Breast epithelium (tissue), 4 donors: ENCODE measurements around the gene PCSK5. TPM values are rescaled to one million over a fixed set of nuclear protein-coding genes. Genes with fewer than 3 reads are reported as not detected.
A peak's percentile ranks its signal among the peaks of the same experiment; 100 is the strongest.

Source experiments
- DNase-seq, 2 donors: peaks; one replicate each; pipeline ENCODE4 v3.0.0-alpha.2; 2019; ENCODE audit warnings: low spot score in 2 of 2
- H3K27ac ChIP-seq, 2 donors: fragments of 200-600 bp; sonication (generic) in 1 of 2; one replicate each; pipeline ENCODE4 v1.5.1; 2016 to 2019; ENCODE audit warnings: mild to moderate bottlenecking in 1 of 2
- H3K27me3 ChIP-seq, 2 donors: fragments of 200-600 bp; sonication (generic) in 1 of 2; one replicate each; pipeline versions ENCODE4 v1.5.1 to v1.6.0; 2017 to 2019; ENCODE audit warnings: control low read depth in 1 of 2, mild to moderate bottlenecking in 1 of 2
- H3K36me3 ChIP-seq: fragments of 200-600 bp; one replicate; pipeline ENCODE4 v1.5.1; 2019
- H3K4me1 ChIP-seq, 2 donors: fragments of 200-600 bp; sonication (generic); one replicate each; pipeline ENCODE4 v1.5.1; 2016 to 2019; ENCODE audit warnings: control low read depth in 1 of 2
- H3K4me3 ChIP-seq, 3 donors: fragments of 200-600 bp; sonication (generic); 1 replicate in 2 of 3; 2 replicates in 1 of 3; pipeline ENCODE4 v1.5.1; 2016 to 2019; ENCODE audit warnings: mild to moderate bottlenecking in 3 of 3, moderate library complexity in 2 of 3
- H3K9me3 ChIP-seq, 2 donors: fragments of 200-600 bp; sonication (generic) in 1 of 2; one replicate each; pipeline ENCODE4 v1.5.1; 2016 to 2019; ENCODE audit warnings: control low read depth in 1 of 2
- POLR2A ChIP-seq: fragments of 450-650 bp; IDR thresholded peaks from one replicate; pipeline ENCODE4 v1.6.1; 2016; ENCODE audit warnings: antibody characterized with exemption, mild to moderate bottlenecking, moderate library complexity
- POLR2AphosphoS5 ChIP-seq, 3 donors: sonication (generic); formaldehyde crosslinking; IDR thresholded peaks; one replicate each; pipeline ENCODE4 v1.6.1; 2017; ENCODE audit warnings: antibody characterized with exemption in 3 of 3
- intact Hi-C: fragments of 100-400 bp; cut with DNase I; formaldehyde crosslinking; loops from one replicate; pipeline ENCODE4 v1.15.1; 2023; ENCODE audit warnings: low total_unique reads
- total RNA-seq, 3 donors: library from RNA; depleted of rRNA; stranded (reverse); fragments of >200 nt; gene quantifications; one replicate each; pipeline ENCODE4 v1.1.0, GENCODE V29; 2016
- TF ChIP-seq, protein P1 (sequence below), 3 donors: fragments of 450-650 bp; IDR thresholded peaks; one replicate each; pipeline ENCODE4 v1.5.1; 2016 to 2017; ENCODE audit warnings: antibody characterized with exemption in 3 of 3, mild to moderate bottlenecking in 3 of 3, moderate library complexity in 3 of 3

Gene PCSK5
- 10 to 100 TPM; 12.7 to 21.0 (median 19.0) TPM for total RNA-seq

DNA sequence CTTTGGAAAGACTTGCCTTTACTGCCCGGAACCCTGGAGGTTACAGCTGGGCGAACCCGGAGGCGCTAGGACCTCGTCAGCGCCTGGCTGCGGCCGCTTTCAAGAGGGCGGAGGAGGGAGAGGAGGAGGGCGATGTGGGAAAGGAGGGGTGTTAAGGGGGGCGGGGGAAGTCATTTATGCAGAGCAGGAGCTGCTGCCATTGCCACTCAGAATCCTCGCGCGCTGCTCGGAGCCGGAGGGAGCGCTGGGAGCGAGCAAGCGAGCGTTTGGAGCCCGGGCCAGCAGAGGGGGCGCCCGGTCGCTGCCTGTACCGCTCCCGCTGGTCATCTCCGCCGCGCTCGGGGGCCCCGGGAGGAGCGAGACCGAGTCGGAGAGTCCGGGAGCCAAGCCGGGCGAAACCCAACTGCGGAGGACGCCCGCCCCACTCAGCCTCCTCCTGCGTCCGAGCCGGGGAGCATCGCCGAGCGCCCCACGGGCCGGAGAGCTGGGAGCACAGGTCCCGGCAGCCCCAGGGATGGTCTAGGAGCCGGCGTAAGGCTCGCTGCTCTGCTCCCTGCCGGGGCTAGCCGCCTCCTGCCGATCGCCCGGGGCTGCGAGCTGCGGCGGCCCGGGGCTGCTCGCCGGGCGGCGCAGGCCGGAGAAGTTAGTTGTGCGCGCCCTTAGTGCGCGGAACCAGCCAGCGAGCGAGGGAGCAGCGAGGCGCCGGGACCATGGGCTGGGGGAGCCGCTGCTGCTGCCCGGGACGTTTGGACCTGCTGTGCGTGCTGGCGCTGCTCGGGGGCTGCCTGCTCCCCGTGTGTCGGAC is at the start of gene PCSK5:
PCSK5 (plus strand) TSS at position 202 of the 805 bp plus-strand sequence; CDS start at position 711, 509 bp downstream.
- Histone ChIP-seq H3K27ac (peak within 1 kb of the TSS; percentile 66 to 82), H3K4me3 (peak within 1 kb of the TSS; percentile 78 to 85 (median 83)), H3K9me3 (no peaks in the 10 kb centered on the region), H3K27me3 (peaks cover 0 to 2% of the 10 kb centered on the region in 2 donors), H3K4me1 (peaks cover 0 to 4% of the 10 kb centered on the region in 2 donors), H3K36me3 (no peaks in the 10 kb centered on the region)
- peak; percentile 66 to 72 for DNase-seq
- TF ChIP-seq, protein P1, sequence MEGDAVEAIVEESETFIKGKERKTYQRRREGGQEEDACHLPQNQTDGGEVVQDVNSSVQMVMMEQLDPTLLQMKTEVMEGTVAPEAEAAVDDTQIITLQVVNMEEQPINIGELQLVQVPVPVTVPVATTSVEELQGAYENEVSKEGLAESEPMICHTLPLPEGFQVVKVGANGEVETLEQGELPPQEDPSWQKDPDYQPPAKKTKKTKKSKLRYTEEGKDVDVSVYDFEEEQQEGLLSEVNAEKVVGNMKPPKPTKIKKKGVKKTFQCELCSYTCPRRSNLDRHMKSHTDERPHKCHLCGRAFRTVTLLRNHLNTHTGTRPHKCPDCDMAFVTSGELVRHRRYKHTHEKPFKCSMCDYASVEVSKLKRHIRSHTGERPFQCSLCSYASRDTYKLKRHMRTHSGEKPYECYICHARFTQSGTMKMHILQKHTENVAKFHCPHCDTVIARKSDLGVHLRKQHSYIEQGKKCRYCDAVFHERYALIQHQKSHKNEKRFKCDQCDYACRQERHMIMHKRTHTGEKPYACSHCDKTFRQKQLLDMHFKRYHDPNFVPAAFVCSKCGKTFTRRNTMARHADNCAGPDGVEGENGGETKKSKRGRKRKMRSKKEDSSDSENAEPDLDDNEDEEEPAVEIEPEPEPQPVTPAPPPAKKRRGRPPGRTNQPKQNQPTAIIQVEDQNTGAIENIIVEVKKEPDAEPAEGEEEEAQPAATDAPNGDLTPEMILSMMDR (IDR thresholded peaks at IDR 0.05) = no peak
- TF ChIP-seq POLR2AphosphoS5 (IDR thresholded peaks at IDR 0.05) (peak; percentile 35 to 87 (median 55)), POLR2A (peak; percentile 59)
- intact Hi-C loops = no loop called here

DNA sequence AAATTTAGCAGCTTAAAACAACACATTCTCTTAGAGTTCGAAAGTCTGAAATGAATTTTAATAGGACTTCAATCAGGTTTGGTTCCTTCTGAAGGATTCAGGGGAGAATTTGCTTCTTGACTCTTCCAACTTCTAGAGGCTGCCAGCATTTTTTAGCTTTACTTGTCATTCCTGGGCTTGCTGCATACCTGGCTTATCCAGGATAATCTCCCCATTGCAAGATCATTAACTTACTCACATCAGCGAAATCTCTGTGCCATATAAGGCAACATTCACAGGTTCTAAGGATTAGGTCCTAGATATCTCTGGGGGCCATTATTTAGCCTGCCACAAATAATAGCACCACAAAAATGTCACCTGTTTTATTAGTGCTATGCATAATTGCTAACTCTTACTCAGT is 46.2 kb upstream of the PCSK5 start:
- DNase-seq = no peak
- TF ChIP-seq POLR2AphosphoS5 (IDR thresholded peaks at IDR 0.05) = no peak
- TF ChIP-seq POLR2A = no peak
- TF ChIP-seq, protein P1 (IDR thresholded peaks at IDR 0.05) = no peak

DNA sequence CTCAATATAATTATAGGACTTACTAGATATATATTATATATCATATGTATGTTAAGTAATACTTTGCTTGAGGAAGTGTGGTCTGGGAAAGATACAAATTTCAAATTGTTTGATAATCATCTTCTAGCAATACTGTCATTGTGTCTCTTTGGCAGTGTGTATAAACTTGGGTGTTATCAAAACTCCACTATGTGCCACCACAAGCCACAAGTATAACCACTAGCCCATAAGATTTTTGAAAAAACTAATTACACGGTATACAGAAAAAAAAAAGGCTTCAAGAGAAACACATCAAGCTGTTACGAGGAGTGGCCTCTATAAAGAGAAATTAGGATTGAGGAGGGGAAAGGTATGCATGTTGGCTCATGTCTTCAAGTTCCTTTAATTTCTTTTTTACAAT is 44.7 kb upstream of the PCSK5 start:
- no peak for TF ChIP-seq POLR2AphosphoS5 (IDR thresholded peaks at IDR 0.05)
- TF ChIP-seq, protein P1 (IDR thresholded peaks at IDR 0.05) = no peak
- intact Hi-C loops = no loop called here
- DNase-seq = no peak
- no peak overlapping the region for H3K4me3 ChIP-seq
- H3K4me1 ChIP-seq = no peaks in the 10 kb centered on the region
- H3K27ac ChIP-seq = no peak overlapping the region
- H3K36me3 ChIP-seq = no peaks in the 10 kb centered on the region
- H3K9me3 ChIP-seq = peaks cover 5 to 12% of the 10 kb centered on the region in 2 donors
- H3K27me3 ChIP-seq = no peaks in the 10 kb centered on the region

More for the DNA sequence above, 46.2 kb upstream of the PCSK5 start:
- no peaks in the 10 kb centered on the region for H3K27me3 ChIP-seq
- H3K36me3 ChIP-seq = no peaks in the 10 kb centered on the region
- no peaks in the 10 kb centered on the region for H3K4me1 ChIP-seq
- no peak overlapping the region for H3K27ac ChIP-seq
- intact Hi-C loops = no loop called here
- peaks cover 5 to 12% of the 10 kb centered on the region in 2 donors for H3K9me3 ChIP-seq
- no peak overlapping the region for H3K4me3 ChIP-seq

DNA sequence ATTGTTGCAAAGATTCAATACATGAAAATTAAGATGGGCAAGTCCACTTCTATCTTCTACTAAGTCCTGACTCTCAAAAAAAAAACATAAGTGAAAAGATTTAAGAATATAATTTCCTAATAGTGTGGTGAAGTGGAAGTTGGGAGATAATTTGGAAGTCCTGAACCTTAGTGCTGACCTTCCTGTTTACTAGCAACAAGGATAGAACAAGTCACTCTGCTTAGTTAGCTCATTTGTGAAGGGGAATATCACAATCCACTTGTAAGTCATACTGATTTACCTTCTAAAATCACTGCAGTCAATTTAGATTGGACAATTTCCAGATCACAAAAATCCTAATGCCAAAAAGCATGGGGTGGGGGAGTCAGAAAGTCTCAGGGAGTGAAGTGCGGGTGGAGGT is 43.4 kb upstream of the PCSK5 start:
- H3K27ac ChIP-seq = no peak overlapping the region
- no peaks in the 10 kb centered on the region for H3K36me3 ChIP-seq
- H3K27me3 ChIP-seq = no peaks in the 10 kb centered on the region
- H3K4me3 ChIP-seq = no peak overlapping the region
- H3K9me3 ChIP-seq = peaks cover 5 to 12% of the 10 kb centered on the region in 2 donors
- H3K4me1 ChIP-seq = no peaks in the 10 kb centered on the region
- no peak for DNase-seq
- TF ChIP-seq POLR2AphosphoS5 (IDR thresholded peaks at IDR 0.05) (no peak), POLR2A (no peak)
- TF ChIP-seq, protein P1 (IDR thresholded peaks at IDR 0.05) = no peak
- intact Hi-C loops = no loop called here

- no peaks in the 10 kb centered on the region for H3K9me3 ChIP-seq
- H3K27me3 ChIP-seq = no peaks in the 10 kb centered on the region
- no peak overlapping the region for H3K27ac ChIP-seq
- H3K4me3 ChIP-seq = no peak overlapping the region
- no peaks in the 10 kb centered on the region for H3K36me3 ChIP-seq
- intact Hi-C loops = no loop called here
- no peaks in the 10 kb centered on the region for H3K4me1 ChIP-seq
- TF ChIP-seq POLR2A (no peak), POLR2AphosphoS5 (IDR thresholded peaks at IDR 0.05) (no peak)
- TF ChIP-seq, protein P1 (IDR thresholded peaks at IDR 0.05) = no peak
- DNase-seq = no peak
Measured at GRCh38 chr9:75850459-75851200, 39.8 kb upstream of the PCSK5 start.
